Aorta (tissue), 5 donors: Measurements from ENCODE around the gene ATXN1. TPM values are rescaled to one million over a fixed set of nuclear protein-coding genes. Genes with fewer than 3 reads are reported as not detected.
A peak's percentile ranks its signal among the peaks of the same experiment; 100 is the strongest.

Experiments
- ATAC-seq: fragments of 200-7000 bp; cut with Tn5 transposase; one replicate; pipeline ENCODE4 v1.9.1; 2022; ENCODE audit warnings: moderate library complexity; ENCODE audit not compliant: low FRiP score
- DNase-seq, 2 donors: peaks; one replicate each; pipeline ENCODE4 v3.0.0-alpha.2; 2020
- H3K27ac ChIP-seq, 2 donors: one replicate each; pipeline ENCODE4 v1.5.1; 2013; ENCODE audit warnings: low read length in 2 of 2, mild to moderate bottlenecking in 2 of 2, moderate library complexity in 2 of 2, control low read depth in 1 of 2, inconsistent platforms in 1 of 2, low read depth in 1 of 2
- H3K27me3 ChIP-seq, 2 donors: one replicate each; pipeline ENCODE4 v1.6.1; 2013; ENCODE audit warnings: control low read depth in 1 of 2, low read length in 1 of 2, mild to moderate bottlenecking in 1 of 2, moderate library complexity in 1 of 2; ENCODE audit not compliant: insufficient read depth in 2 of 2, control insufficient read depth in 1 of 2
- H3K36me3 ChIP-seq, 2 donors: one replicate each; pipeline ENCODE4 v1.6.1; 2013; ENCODE audit warnings: control low read depth in 1 of 2, low read length in 1 of 2, mild to moderate bottlenecking in 1 of 2; ENCODE audit not compliant: insufficient read depth in 2 of 2, control insufficient read depth in 1 of 2
- H3K4me1 ChIP-seq, 2 donors: one replicate each; pipeline ENCODE4 v1.6.1; 2013; ENCODE audit warnings: low read length in 2 of 2, control low read depth in 1 of 2, mild to moderate bottlenecking in 1 of 2, moderate library complexity in 1 of 2; ENCODE audit not compliant: insufficient read depth in 2 of 2, control insufficient read depth in 1 of 2
- H3K4me3 ChIP-seq, 2 donors: one replicate each; pipeline ENCODE4 v1.5.1; 2013; ENCODE audit warnings: low read length in 2 of 2, control low read depth in 1 of 2, mild to moderate bottlenecking in 1 of 2
- H3K9me3 ChIP-seq: one replicate; pipeline ENCODE4 v1.6.1; 2013; ENCODE audit warnings: mild to moderate bottlenecking, low read length; ENCODE audit not compliant: control insufficient read depth
- WGBS, 2 donors: extraction: QIAGEN DNeasy Blood & Tissue Kit; methylation state at CpG; one replicate each; pipeline ENCODE4 v1.1.7; 2013; 5-methylcytosine and 5-hydroxymethylcytosine counted together
- intact Hi-C, 2 donors: fragments of 100-400 bp; cut with DNase I; formaldehyde crosslinking; loops; one replicate each; pipeline versions ENCODE4 v1.14.2 to v1.15.0; 2022
- polyA plus RNA-seq, 2 donors: library from polyadenylated mRNA; stranded (reverse); fragments of 200-250 nt; gene quantifications; one replicate each; pipeline ENCODE4 v1.2.3, GENCODE V29; 2013
- total RNA-seq, 2 donors: library from RNA; stranded (reverse); fragmentation: NEBNext Ultra II Directional; extraction: Animal tissue kit (Norgen Biotek cat#: 25700); gene quantifications; one replicate each; pipeline ENCODE4 v1.2.1, GENCODE V29; 2021
- donor health status: healthy with polysubstance abuse.
- donor health status: Bipolar disorder and iron deficiency.
- donor health status: DM: no; HTN: no; CAD: no.
- donor health status: DM: no; HTN: no; CAD: no.
- donor health status: DM: yes; HTN: yes; CAD: no.

Gene ATXN1
- total and polyA plus RNA-seq, 4 donors, result 11.5 to 85.5 (median 45.8) TPM

DNA sequence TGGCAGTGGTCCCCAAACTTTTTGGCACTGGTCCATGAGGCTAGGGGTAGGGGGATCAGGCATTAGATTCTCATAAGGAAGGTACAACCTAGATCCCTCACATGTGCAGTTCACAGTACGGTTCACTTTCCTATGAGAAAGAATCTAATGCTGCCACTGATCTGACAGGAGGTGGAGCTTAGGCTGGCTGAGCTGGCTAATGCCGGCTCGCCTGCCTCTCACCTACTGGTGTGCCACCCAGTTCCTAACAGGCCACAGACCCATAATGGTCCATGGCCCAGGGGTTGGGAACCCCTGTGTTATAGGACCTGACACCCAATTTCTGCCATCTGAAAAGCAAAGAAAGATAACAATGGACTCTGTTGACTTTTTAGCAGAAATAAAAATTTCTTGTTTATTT is 323.3 kb downstream of the ATXN1 start:
- 7 to 17% methylated on average over 3 of the region's 3 CpGs for WGBS, 2 donors
- no peak overlapping the region for H3K4me3 ChIP-seq
- ATAC-seq (no peak), DNase-seq (no peak)
- no peaks in the 10 kb centered on the region for H3K9me3 ChIP-seq
- H3K4me1 ChIP-seq, result peaks cover 8 to 9% of the 10 kb centered on the region in 2 donors
- H3K27ac ChIP-seq, result no peak overlapping the region
- intact Hi-C loops, result loop anchor here in 1 of 2 donors (2.0 kb wide), 1 partner anchor 59 kb away; no protein-coding TSS in a partner anchor
- no peaks in the 10 kb centered on the region for H3K27me3 ChIP-seq
- no peaks in the 10 kb centered on the region for H3K36me3 ChIP-seq

- Histone ChIP-seq H3K4me3 (no peak overlapping the region), H3K36me3 (no peaks in the 10 kb centered on the region), H3K27ac (no peak overlapping the region), H3K4me1 (peaks cover 8 to 13% of the 10 kb centered on the region in 2 donors), H3K9me3 (no peaks in the 10 kb centered on the region), H3K27me3 (no peaks in the 10 kb centered on the region)
- intact Hi-C loops, result no loop called here
- ATAC-seq (no peak), DNase-seq (no peak)
- 89 to 92% methylated on average over 7 of the region's 7 CpGs for WGBS, 2 donors
These were observed 324.2 kb downstream of the ATXN1 start for GRCh38 chr6:16437095-16437494.

DNA sequence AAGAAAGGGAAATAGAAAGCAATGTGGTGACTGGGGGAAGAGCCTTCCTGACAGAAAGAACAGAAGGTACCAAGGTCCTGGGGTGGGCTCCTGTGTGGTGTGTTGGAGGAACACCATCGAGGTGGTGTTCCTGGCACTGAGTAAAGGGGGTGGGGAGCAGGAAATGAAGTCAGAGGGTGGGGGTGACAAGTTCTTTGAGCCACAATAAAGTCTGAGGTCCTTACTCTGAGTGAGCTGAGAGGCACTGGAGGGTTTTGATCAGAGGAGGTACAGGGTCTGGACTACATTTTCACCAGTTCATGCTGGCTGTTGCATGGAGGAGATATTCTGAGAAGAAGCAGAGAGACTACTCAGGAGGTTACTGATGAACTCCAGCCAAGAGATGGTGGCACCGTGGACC is 324.7 kb downstream of the ATXN1 start:
- Histone ChIP-seq H3K4me1 (peaks cover 8 to 18% of the 10 kb centered on the region in 2 donors), H3K9me3 (no peaks in the 10 kb centered on the region), H3K36me3 (no peaks in the 10 kb centered on the region), H3K4me3 (no peak overlapping the region), H3K27me3 (no peaks in the 10 kb centered on the region), H3K27ac (no peak overlapping the region)
- ATAC-seq (no peak), DNase-seq (no peak)
- 71 to 82% methylated on average over 2 of the region's 2 CpGs for WGBS, 2 donors
- intact Hi-C loops, result no loop called here

GRCh38 chr6:16434885-16435284 is 326.4 kb downstream of the ATXN1 start:
- ATAC-seq (no peak), DNase-seq (no peak)
- intact Hi-C loops, result no loop called here
- no peak overlapping the region for H3K27ac ChIP-seq
- no peak overlapping the region for H3K4me3 ChIP-seq
- no peaks in the 10 kb centered on the region for H3K27me3 ChIP-seq
- 95 to 98% methylated on average over 4 of the region's 4 CpGs for WGBS, 2 donors
- H3K36me3 ChIP-seq, result no peaks in the 10 kb centered on the region
- H3K9me3 ChIP-seq, result no peaks in the 10 kb centered on the region
- H3K4me1 ChIP-seq, result peaks cover 6 to 20% of the 10 kb centered on the region in 2 donors

GRCh38 chr6:16433338-16433890 is 327.8 kb downstream of the ATXN1 start:
- no peaks in the 10 kb centered on the region for H3K9me3 ChIP-seq
- H3K27ac ChIP-seq, result no peak overlapping the region
- peaks cover 6 to 20% of the 10 kb centered on the region in 2 donors for H3K4me1 ChIP-seq
- H3K36me3 ChIP-seq, result no peaks in the 10 kb centered on the region
- no peak for DNase-seq
- no peaks in the 10 kb centered on the region for H3K27me3 ChIP-seq
- ATAC-seq, result no peak
- no peak overlapping the region for H3K4me3 ChIP-seq
- intact Hi-C loops, result no loop called here
- 33 to 39% methylated on average over 11 of the region's 11 CpGs for WGBS, 2 donors

GRCh38 chr6:16432075-16433032 is 328.9 kb downstream of the ATXN1 start:
- Histone ChIP-seq H3K4me3 (no peak overlapping the region), H3K4me1 (peaks cover 6 to 20% of the 10 kb centered on the region in 2 donors), H3K36me3 (no peaks in the 10 kb centered on the region), H3K9me3 (no peaks in the 10 kb centered on the region), H3K27me3 (no peaks in the 10 kb centered on the region), H3K27ac (no peak overlapping the region)
- 28 to 29% methylated on average over 6 of the region's 6 CpGs for WGBS, 2 donors
- ATAC-seq (peak; percentile 26), DNase-seq (peak in 1 of 2 donors; percentile 67)
- intact Hi-C loops, result no loop called here

- Histone ChIP-seq H3K4me3 (no peak overlapping the region), H3K4me1 (peaks cover 6 to 20% of the 10 kb centered on the region in 2 donors), H3K27me3 (no peaks in the 10 kb centered on the region), H3K36me3 (no peaks in the 10 kb centered on the region), H3K27ac (no peak overlapping the region), H3K9me3 (no peaks in the 10 kb centered on the region)
- ATAC-seq, result no peak
- intact Hi-C loops, result no loop called here
- no peak for DNase-seq
- 5 to 9% methylated on average over 3 of the region's 3 CpGs for WGBS, 2 donors
These were observed 330.2 kb downstream of the ATXN1 start for GRCh38 chr6:16431106-16431505.

DNA sequence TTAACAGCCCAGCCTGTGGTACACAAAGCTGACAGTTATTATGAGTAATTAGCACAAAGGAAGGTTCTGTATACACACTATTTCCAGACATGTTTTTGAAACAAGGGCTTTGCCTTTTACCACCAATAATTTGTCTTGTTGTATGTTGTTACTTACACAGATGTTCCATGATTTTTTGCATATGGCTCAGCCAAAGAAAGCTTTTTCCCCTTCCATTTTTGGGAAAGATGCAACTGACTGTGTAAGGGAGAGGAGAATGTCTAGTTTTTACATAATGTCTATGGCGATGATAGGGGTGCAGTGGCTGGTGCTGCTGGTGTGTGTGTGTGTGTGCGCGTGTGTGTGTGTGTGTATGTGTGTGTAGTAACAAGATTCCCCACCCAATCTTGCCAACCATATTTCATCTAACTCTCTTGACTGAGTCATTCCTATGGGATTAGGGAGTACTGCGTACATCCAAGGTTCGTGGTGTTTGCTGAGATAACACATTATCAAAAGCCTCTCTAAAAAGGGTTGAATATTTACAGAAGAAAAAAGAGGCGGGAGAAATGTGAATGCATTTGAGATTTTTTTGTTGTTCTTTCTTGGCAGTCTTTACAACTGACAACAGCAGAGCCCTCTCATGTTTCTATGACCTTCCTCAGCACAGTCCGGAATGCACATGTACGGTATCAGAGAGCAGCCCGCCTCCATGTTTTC is 330.7 kb downstream of the ATXN1 start:
- H3K27ac ChIP-seq, result no peak overlapping the region
- H3K9me3 ChIP-seq, result no peaks in the 10 kb centered on the region
- peaks cover 6 to 20% of the 10 kb centered on the region in 2 donors for H3K4me1 ChIP-seq
- intact Hi-C loops, result no loop called here
- WGBS, 2 donors, result 12 to 15% methylated on average over 9 of the region's 9 CpGs
- H3K27me3 ChIP-seq, result no peaks in the 10 kb centered on the region
- H3K36me3 ChIP-seq, result no peaks in the 10 kb centered on the region
- DNase-seq, result no peak
- H3K4me3 ChIP-seq, result no peak overlapping the region
- peak; percentile 55 for ATAC-seq
